Spinal cord (tissue), 10 donors: ENCODE results near the gene TNFSF9. TPM values are rescaled to one million over a fixed set of nuclear protein-coding genes. Genes with fewer than 3 reads are reported as not detected.

Experiments used
- DNase-seq, 6 donors: peaks; one replicate each; pipeline versions ENCODE4 v3.0.0 to v3.0.0-alpha.2; 2013 to 2015; ENCODE audit warnings: low spot score in 6 of 6, low read depth in 4 of 6
- H3K27ac ChIP-seq: one replicate; pipeline ENCODE4 v1.5.1; 2013; ENCODE audit warnings: low read depth, low read length, control low read depth
- H3K27me3 ChIP-seq: one replicate; pipeline ENCODE4 v1.6.1; 2013; ENCODE audit warnings: low read length; ENCODE audit not compliant: control insufficient read depth, insufficient read depth
- H3K36me3 ChIP-seq: one replicate; pipeline ENCODE4 v1.6.1; 2013; ENCODE audit warnings: low read length; ENCODE audit not compliant: control insufficient read depth, insufficient read depth
- H3K4me1 ChIP-seq: one replicate; pipeline ENCODE4 v1.6.1; 2013; ENCODE audit warnings: low read length; ENCODE audit not compliant: control insufficient read depth, insufficient read depth
- H3K4me3 ChIP-seq: one replicate; pipeline ENCODE4 v1.5.1; 2013; ENCODE audit warnings: low read depth, low read length, control low read depth
- H3K9me3 ChIP-seq: one replicate; pipeline ENCODE4 v1.6.1; 2013; ENCODE audit warnings: low read length; ENCODE audit not compliant: control insufficient read depth, insufficient read depth
- WGBS: methylation state at CpG from one replicate; pipeline ENCODE4 v1.1.5; 2013; ENCODE audit warnings: missing lambda C conversion rate; ENCODE audit not compliant: insufficient coverage; 5-methylcytosine and 5-hydroxymethylcytosine counted together
- long read RNA-seq, 4 donors: transcript quantifications; one replicate each; lab custom pipeline, GENCODE V29; 2026
- polyA plus RNA-seq, 2 donors: library from polyadenylated mRNA; unstranded; fragments of 120-200 nt; gene quantifications; one replicate each; pipeline ENCODE4 v1.2.1, GENCODE V29; 2013; ENCODE audit not compliant: insufficient read length in 2 of 2
- total RNA-seq, 2 donors: library from RNA; depleted of rRNA in 1 of 2; stranded (reverse); fragments of 120-200 nt in 1 of 2; fragments of >200 nt in 1 of 2; gene quantifications; one replicate each; pipeline versions ENCODE4 v1.2.3 to v1.2.4, GENCODE V29; 2013 to 2014
- donor health status: healthy.

The TNFSF9 gene, protein sequence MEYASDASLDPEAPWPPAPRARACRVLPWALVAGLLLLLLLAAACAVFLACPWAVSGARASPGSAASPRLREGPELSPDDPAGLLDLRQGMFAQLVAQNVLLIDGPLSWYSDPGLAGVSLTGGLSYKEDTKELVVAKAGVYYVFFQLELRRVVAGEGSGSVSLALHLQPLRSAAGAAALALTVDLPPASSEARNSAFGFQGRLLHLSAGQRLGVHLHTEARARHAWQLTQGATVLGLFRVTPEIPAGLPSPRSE
- total RNA-seq (1 to 10 TPM; 1.5 to 4.0 TPM), polyA plus RNA-seq (1 to 10 TPM; 5.6 to 6.8 TPM)
- long read RNA-seq, donor 1, partial matches to known transcripts, result 0 of 3 reads
- long read RNA-seq, donor 1, other reads (novel, unspliced or antisense), result 0 of 3 reads
- long read RNA-seq, donor 2, partial matches to known transcripts, result 0 of 1 reads
- long read RNA-seq, donor 2, other reads (novel, unspliced or antisense), result 0 of 1 reads
- long read RNA-seq, donor 3, partial matches to known transcripts, result 33 of 34 reads
- long read RNA-seq, donor 3, other reads (novel, unspliced or antisense), result 0 of 34 reads
- long read RNA-seq, donor 4, result 0 reads

DNA sequence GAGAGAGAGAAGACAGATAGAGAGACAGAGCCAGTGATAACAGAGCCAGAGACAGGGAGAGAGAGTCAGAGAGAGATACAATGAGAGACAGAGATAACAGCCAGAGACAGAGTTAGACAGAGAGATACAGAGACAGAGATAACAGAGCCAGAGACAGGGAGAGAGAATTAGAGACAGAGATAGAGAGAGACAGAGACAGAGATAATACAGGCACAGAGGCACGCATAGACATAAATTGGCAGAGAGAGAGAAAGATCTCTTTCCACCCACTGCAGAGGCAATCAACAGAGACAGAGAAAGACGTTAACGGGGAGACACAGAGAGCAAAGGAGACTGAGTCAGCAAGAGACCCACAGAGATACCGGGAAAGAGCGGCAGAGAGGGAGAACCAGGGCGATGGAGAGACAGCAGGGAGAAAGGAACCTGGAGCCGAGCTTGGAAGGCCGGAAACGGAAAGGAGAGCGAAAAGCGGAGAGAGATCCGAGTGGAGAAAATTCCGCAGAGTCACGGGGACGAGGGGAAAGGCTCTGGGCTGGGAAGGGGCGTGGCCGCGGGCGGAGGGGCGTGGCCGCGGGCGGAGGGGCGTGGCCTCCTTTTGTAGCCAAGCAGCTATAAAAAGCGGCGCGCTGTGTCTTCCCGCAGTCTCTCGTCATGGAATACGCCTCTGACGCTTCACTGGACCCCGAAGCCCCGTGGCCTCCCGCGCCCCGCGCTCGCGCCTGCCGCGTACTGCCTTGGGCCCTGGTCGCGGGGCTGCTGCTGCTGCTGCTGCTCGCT, at the start of gene TNFSF9:
Gene TNFSF9 (plus strand): TSS at position 641 of the 777 bp plus-strand sequence. CDS start 11 bp downstream, at position 652.
- DNase-seq, result peak in 5 of 6 donors; percentile 54 to 95 (median 73)
- Histone ChIP-seq H3K4me3 (peak within 1 kb of the TSS; percentile 71), H3K27me3 (peaks cover 25% of the 10 kb centered on the region), H3K36me3 (peaks cover 6% of the 10 kb centered on the region), H3K9me3 (no peaks in the 10 kb centered on the region), H3K4me1 (peaks cover 31% of the 10 kb centered on the region), H3K27ac (no peak within 1 kb of the TSS)
- WGBS, result under 1% methylated on average over 43 of the region's 44 CpGs

DNA sequence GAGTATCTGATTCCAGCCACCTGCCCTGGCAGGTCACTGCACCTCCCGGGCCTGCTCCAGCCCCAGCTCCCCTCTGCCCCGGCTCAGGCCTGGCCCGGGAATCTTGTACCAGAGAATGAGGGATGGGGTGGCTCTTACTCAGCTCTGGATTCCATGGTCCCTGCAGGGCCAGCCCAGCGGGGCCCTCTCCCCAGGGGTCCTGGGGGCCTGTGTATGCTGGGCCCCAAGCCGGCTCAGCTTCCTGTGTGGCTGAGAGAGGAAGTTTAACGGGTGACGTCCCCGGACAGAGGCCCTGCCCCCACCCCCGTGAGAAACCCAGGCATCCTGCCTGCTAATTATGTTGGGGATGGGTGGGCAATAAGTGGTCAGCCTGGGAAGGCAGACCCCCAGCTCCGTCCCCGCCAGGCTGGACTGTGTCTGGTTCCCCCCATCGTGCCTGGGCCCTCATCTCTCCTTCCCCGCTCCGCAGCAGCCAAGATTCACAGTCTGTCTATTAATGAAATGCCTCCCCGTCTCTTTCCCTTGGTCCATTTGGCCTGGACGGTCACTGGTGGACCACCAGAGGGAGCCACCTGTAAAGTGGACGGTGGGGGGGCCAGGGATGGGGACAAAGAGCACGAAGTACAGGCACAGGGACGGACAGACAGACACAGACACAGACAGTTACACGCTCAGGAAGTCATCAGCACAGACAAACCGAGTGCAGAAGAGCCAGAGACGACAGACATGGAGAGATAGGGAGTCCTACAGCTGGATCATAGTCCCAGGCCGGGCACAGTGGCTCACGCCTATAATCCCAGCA, 49.1 kb upstream of the TNFSF9 start, which contains the start of gene DENND1C:
Gene DENND1C (minus strand): TSS at position 247 of the 802 bp plus-strand sequence. CDS start 92 bp downstream, at position 155.
- Histone ChIP-seq H3K9me3 (peaks cover 1% of the 10 kb centered on the region), H3K36me3 (no peaks in the 10 kb centered on the region), H3K4me1 (peaks cover 5% of the 10 kb centered on the region), H3K27me3 (peaks cover 5% of the 10 kb centered on the region), H3K27ac (no peak within 1 kb of the TSS), H3K4me3 (no peak within 1 kb of the TSS)
- WGBS, result 38% methylated on average over 19 of the region's 24 CpGs
- no peak for DNase-seq

DNA sequence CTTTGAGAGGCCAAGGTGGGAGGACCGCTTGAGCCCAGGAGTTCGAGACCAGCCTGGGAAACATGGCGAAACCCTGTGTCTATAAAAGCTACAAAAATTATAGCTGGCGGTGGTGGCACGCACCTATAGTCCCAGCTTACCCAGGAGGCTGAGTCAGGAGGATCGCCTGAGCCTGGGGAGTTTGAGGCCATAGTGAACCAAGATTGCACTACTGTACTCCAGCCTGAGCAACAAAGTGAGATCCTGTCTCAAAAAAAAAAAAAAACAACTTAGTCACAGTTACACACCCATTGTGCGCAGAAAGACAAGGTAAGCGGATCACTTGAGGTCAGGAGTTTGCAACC, 48.5 kb upstream of the TNFSF9 start:
- no peaks in the 10 kb centered on the region for H3K4me1 ChIP-seq
- WGBS, result 96% methylated on average over 6 of the region's 8 CpGs
- H3K27ac ChIP-seq, result no peak overlapping the region
- H3K9me3 ChIP-seq, result peaks cover 1% of the 10 kb centered on the region
- no peaks in the 10 kb centered on the region for H3K27me3 ChIP-seq
- DNase-seq, result no peak
- H3K36me3 ChIP-seq, result no peaks in the 10 kb centered on the region
- no peak overlapping the region for H3K4me3 ChIP-seq

DNA sequence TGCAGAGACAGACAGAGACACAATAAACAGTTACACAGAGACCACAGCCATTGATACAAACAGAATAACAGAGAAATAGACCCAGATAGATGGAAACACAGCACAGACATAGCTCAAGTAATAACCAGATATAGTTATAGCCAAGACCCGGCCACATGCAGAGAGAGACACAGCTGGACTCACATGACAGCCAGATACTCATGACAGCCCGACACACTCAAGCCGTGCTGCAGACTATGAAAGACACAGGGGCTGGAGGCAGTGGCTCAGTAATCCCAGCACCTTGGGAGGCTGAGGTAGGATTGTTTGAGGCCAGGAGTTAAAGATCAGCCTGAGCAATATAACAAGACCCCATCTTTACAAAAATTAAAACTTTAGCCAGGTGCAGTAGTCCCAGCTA, 47.6 kb upstream of the TNFSF9 start:
- H3K4me3 ChIP-seq, result no peak overlapping the region
- DNase-seq, result no peak
- H3K27me3 ChIP-seq, result no peaks in the 10 kb centered on the region
- WGBS, result 60% methylated on average over 1 of the region's 3 CpGs
- peaks cover 1% of the 10 kb centered on the region for H3K9me3 ChIP-seq
- no peaks in the 10 kb centered on the region for H3K36me3 ChIP-seq
- no peaks in the 10 kb centered on the region for H3K4me1 ChIP-seq
- H3K27ac ChIP-seq, result no peak overlapping the region

DNA sequence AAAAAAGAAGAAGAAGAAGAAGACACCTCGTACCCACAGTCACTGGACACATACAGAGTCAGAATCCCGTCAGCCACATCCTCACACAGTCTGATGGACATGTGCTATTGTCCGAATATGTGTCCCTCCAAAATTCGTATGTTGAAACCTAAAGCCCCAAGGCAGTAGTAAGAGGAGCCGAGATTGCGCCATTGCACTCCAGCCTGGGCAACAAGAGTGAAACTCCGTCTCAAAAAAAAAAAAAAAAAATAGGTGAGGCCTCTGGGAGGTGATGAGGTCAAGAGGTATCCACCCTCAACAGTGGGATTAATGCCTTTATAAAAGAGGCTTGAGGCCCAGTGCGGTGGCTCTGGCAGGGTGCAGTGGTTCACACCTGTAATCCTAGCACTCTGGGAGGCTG, 46.6 kb upstream of the TNFSF9 start:
- Histone ChIP-seq H3K9me3 (no peaks in the 10 kb centered on the region), H3K4me1 (no peaks in the 10 kb centered on the region), H3K27me3 (no peaks in the 10 kb centered on the region), H3K36me3 (no peaks in the 10 kb centered on the region), H3K4me3 (no peak overlapping the region), H3K27ac (no peak overlapping the region)
- WGBS, result 94% methylated on average over 6 of the region's 8 CpGs
- no peak for DNase-seq

DNA sequence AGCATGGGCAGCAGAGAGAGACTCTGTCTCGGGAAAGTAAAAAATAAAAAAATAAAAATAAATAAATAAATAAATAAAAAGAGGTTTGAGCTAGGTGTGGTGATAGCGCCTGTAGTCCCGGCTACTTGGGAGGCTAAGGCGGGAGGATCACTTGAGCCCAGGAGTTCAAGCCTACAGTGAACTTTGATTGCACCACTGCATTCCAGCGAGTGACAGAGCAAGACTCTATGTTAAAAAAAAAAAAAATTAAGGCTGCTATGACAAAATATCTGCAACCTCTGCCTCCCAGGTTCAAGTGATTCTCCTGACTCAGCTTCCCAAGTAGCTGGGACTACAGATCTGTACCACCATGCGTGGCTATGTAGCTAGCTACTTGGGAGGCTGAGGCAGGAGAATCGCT, 46.0 kb upstream of the TNFSF9 start:
- WGBS, result 97% methylated on average over 4 of the region's 7 CpGs
- Histone ChIP-seq H3K27ac (no peak overlapping the region), H3K4me3 (no peak overlapping the region), H3K36me3 (no peaks in the 10 kb centered on the region), H3K4me1 (no peaks in the 10 kb centered on the region), H3K27me3 (no peaks in the 10 kb centered on the region), H3K9me3 (no peaks in the 10 kb centered on the region)
- no peak for DNase-seq

DNA sequence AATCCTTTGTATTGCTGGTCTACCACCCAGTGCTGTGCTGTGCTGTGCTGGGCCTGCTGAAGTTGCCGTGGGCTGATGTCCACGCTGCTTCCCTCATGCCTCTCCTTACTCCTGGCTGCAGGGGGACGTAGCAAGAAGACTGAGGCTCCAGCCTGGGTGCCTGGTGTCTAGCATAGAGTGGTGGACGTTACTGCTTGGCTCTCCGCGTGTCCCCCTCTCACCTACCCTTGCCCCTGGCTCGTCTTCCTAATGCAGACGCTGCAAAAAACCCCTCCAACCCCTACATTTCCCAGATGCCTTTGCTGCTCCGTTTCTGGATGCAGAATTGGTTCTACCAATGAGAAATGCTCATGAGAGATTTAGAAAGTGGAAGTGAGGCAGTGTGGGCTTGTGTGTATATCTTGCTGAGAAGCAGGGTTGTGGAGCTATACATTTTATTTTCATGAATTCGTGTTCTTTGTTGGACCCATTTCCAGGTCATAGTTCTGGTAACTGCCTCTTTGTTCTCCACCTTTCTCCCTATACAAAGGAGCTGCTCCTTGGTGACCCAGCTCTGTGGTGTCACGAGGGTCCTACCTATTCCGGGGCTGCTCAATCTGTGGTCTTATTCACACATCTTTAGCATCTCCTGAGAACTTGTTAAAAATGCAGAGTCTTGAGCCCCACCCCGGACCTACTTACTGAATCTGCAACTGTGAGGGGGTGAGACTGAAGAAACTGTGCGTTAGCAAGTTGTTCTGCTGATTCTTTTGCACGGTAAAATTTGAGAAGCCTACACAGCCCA, 41.4 kb upstream of the TNFSF9 start:
- H3K4me3 ChIP-seq, result no peak overlapping the region
- H3K4me1 ChIP-seq, result no peaks in the 10 kb centered on the region
- H3K27ac ChIP-seq, result no peak overlapping the region

DNA sequence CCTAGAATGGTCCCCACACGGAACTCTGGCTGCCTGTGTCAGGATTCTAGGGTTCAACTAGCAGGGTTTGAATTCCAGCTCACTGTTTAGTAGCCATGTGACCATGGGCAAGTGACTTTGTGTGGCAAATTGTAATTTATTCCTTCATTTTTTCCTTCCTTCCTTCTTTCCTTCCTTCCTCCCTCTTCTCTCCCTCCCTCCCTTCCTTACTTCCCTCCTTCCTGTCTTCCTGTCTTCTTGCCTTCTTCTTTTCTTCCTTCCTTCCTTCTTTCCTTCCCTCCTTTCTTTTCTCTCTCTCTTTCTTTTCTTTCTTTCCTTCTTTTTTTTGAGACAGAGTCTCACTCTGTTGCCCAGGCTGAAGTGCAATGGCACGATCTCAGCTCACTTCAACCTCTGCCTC, 40.7 kb upstream of the TNFSF9 start:
- no peaks in the 10 kb centered on the region for H3K27me3 ChIP-seq
- no peak overlapping the region for H3K4me3 ChIP-seq
- no peaks in the 10 kb centered on the region for H3K4me1 ChIP-seq
- H3K27ac ChIP-seq, result no peak overlapping the region
- 89% methylated on average over 1 of the region's 2 CpGs for WGBS
- H3K9me3 ChIP-seq, result peaks cover 4% of the 10 kb centered on the region
- no peak for DNase-seq
- peaks cover 13% of the 10 kb centered on the region for H3K36me3 ChIP-seq

More for the DNA sequence above, 41.4 kb upstream of the TNFSF9 start:
- no peak for DNase-seq
- 85% methylated on average over 7 of the region's 15 CpGs for WGBS
- Histone ChIP-seq H3K36me3 (peaks cover 6% of the 10 kb centered on the region), H3K27me3 (no peaks in the 10 kb centered on the region), H3K9me3 (peaks cover 4% of the 10 kb centered on the region)
